Measurements from ENCODE around the gene PMPCA. TPM values are rescaled to one million over a fixed set of nuclear protein-coding genes. Genes with fewer than 3 reads are reported as not detected.

The PMPCA gene
- total and polyA plus RNA-seq, 2 of the 13 experiments (the other 11 are each of a cell fraction or from before 2014, with no cell fraction given) = 70.2 to 88.4 TPM

GRCh38 chr9:136362450-136362784 lies 48.0 kb upstream of the PMPCA start (continued):
- no peak for TF ChIP-seq HOXA7 (CRISPR knock-in tag; IDR thresholded peaks at IDR 0.05)
- TF ChIP-seq RXRA (CRISPR knock-in tag; IDR thresholded peaks at IDR 0.05) = 0 out of 2 replicates have a peak, but pooled peaks have one; percentile 4
- TF ChIP-seq MTA1 (CRISPR knock-in tag; IDR thresholded peaks at IDR 0.05; ENCODE audit: borderline replicate concordance) = 0 out of 2 replicates have a peak, but pooled peaks have one; percentile 0
- TF ChIP-seq EEA1 (CRISPR knock-in tag; IDR thresholded peaks at IDR 0.05; ENCODE audit: borderline replicate concordance) = no peak
- no peak for TF ChIP-seq ZMYM2 (CRISPR knock-in tag; IDR thresholded peaks at IDR 0.05)
- no peak for TF ChIP-seq MEIS1 (CRISPR knock-in tag; IDR thresholded peaks at IDR 0.05; ENCODE audit: borderline replicate concordance)
- no peak for TF ChIP-seq ZNF564 (CRISPR knock-in tag; IDR thresholded peaks at IDR 0.05)
- peak; percentile 11 for TF ChIP-seq RBM39 (IDR thresholded peaks at IDR 0.05; ENCODE audit: low read depth, low read length, poor library complexity, severe bottlenecking)

DNA sequence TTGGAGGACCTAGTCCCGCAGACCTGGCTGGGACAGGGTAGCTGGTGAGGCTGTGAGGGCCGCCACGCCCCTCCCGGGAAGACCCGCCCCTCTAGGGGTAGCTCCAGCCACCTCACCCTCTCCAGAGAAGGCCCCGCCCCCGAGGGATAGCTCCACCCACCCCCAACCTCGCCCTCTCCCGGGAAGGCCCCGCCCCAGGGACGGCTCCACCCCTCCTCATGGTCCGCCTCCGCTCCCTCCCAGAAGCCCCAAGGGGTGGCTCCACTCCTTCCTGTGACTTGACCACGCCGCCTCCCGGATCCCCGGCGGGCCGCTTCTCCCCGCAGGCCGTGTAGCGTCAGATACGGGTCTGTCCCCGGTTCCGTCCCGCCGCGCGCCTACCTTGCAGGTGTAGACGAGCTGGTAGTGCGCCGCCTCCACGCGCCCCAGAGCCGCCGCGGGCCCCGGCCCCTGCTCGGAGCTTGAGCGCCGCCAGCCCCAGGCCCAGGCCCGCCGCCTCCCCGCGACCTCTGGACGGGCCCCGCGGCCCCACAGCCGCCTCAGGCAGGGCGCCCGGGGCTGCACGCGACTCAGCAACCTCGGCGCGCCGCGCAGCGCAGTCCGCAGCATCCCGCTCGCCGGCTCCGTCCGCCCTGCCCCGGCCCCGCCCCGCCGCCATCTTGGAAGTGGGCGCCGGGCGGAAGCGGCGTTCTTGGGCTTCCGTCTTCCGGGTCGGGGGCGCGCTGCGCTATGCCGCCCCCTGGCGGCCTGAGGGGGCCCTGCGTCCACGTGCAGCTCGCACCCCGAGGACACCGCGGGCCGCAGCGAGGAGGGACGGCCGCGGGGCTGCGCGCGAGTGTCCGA lies 47.1 kb upstream of the PMPCA start, which contains the start of gene DNLZ:
TSS of gene DNLZ (minus strand) at position 639 of the 843 bp plus-strand sequence. CDS start at position 609, 30 bp downstream.
- no peaks in the 10 kb centered on the region for H3K79me2 ChIP-seq (ENCODE audit: insufficient read depth, low read length)
- 0% methylated on average over 3 of the region's 97 CpGs for WGBS (ENCODE audit: low lambda C conversion rate)
- POLR2A ChIA-PET = interaction anchor here (0.6 to 2.8 kb wide), 19 partner anchors 9 to 1096 kb away, joined by 3 to 73 read pairs (median 4); partner anchors contain the start of genes CARD9, ENTR1, NSMF and PMPCA
- H2AFZ ChIP-seq (ENCODE audit: low read length) = no peak within 1 kb of the TSS
- DNase-seq (ENCODE audit: low spot score) (peak; percentile 86), ATAC-seq (peak; percentile 80), FAIRE-seq (no peak)
- CTCF ChIA-PET (ENCODE audit: low intra/inter-chr PET ratio, low total read pairs) = interaction anchor here (0.8 to 2.1 kb wide), 4 partner anchors 10 to 51 kb away, joined by 4 to 13 read pairs (median 7); partner anchors contain the start of gene CARD9
- peak within 1 kb of the TSS; percentile 81 for H3K9ac ChIP-seq (ENCODE audit: insufficient read depth, low read depth, low read length)
- H3K27ac ChIP-seq (ENCODE audit: extremely low read length, insufficient read depth, low read length) = peak within 1 kb of the TSS; percentile 72
- no peaks in the 10 kb centered on the region for H4K20me1 ChIP-seq (ENCODE audit: insufficient read depth, low read length)
- peak within 1 kb of the TSS; percentile 86 to 91 (median 89) for H3K4me3 ChIP-seq (replicated peaks in 1 of 3; ENCODE audit: insufficient read depth in 1 of 3, low read depth in 2 of 3, low read length in 3 of 3)
- intact Hi-C loops (cut with micrococcal nuclease; ENCODE audit: unreplicated experiment) = loop anchor here (2.0 kb wide), 1 partner anchor 19 kb away; no protein-coding TSS in a partner anchor
- H3K4me2 ChIP-seq (ENCODE audit: low read depth, low read length) = peak within 1 kb of the TSS; percentile 67
- in situ Hi-C loops (cut with HindIII; ENCODE audit: extremely low pct_ligation_motif_present, low pct_unique_long_range_greater_than_20kb) = no loop called here
- no peaks in the 10 kb centered on the region for H3K27me3 ChIP-seq (ENCODE audit: control insufficient read depth in 1 of 2, insufficient read depth in 2 of 2, low read length in 2 of 2)
- H3K9me3 ChIP-seq (ENCODE audit: low read length) = no peaks in the 10 kb centered on the region
- TSS peak; percentile 66 for BruUV-seq (replicated peaks)
- H3K4me1 ChIP-seq (ENCODE audit: insufficient read depth, low read length) = peaks cover 25% of the 10 kb centered on the region
- H3K36me3 ChIP-seq (replicated peaks in 1 of 2; ENCODE audit: control insufficient read depth in 1 of 2, insufficient read depth in 2 of 2, low read length in 2 of 2) = no peaks in the 10 kb centered on the region
- TF ChIP-seq MLXIP (CRISPR knock-in tag; IDR thresholded peaks at IDR 0.05; ENCODE audit: borderline replicate concordance) (0 out of 2 replicates have a peak, but pooled peaks have one; percentile 34), ASH2L (IDR thresholded peaks at IDR 0.05; ENCODE audit: insufficient read length, low read depth, low read length) (peak; percentile 58), MLLT10 (CRISPR knock-in tag; IDR thresholded peaks at IDR 0.05) (no peak), IKZF1 (IDR thresholded peaks at IDR 0.05) (no peak), SRSF9 (IDR thresholded peaks at IDR 0.05; ENCODE audit: borderline replicate concordance, insufficient read depth, low read depth, low read length, poor library complexity, severe bottlenecking) (no peak), ZNF788 (CRISPR knock-in tag; IDR thresholded peaks at IDR 0.05; ENCODE audit: borderline replicate concordance) (peak; percentile 60; the same call in 1 of the 2 replicates), MTF1 (CRISPR knock-in tag; IDR thresholded peaks at IDR 0.05) (peak; percentile 81; the same call in 1 of the 2 replicates), ZNF124 (CRISPR knock-in tag; IDR thresholded peaks at IDR 0.05) (no peak)
- TF ChIP-seq, protein P1, sequence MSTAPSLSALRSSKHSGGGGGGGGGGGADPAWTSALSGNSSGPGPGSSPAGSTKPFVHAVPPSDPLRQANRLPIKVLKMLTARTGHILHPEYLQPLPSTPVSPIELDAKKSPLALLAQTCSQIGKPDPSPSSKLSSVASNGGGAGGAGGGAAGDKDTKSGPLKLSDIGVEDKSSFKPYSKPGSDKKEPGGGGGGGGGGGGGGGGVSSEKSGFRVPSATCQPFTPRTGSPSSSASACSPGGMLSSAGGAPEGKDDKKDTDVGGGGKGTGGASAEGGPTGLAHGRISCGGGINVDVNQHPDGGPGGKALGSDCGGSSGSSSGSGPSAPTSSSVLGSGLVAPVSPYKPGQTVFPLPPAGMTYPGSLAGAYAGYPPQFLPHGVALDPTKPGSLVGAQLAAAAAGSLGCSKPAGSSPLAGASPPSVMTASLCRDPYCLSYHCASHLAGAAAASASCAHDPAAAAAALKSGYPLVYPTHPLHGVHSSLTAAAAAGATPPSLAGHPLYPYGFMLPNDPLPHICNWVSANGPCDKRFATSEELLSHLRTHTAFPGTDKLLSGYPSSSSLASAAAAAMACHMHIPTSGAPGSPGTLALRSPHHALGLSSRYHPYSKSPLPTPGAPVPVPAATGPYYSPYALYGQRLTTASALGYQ (CRISPR knock-in tag; IDR thresholded peaks at IDR 0.05) = peak; percentile 68; the same call in 1 of the 2 replicates

All from HepG2 (cell line).